WTC11 (cell line): Measurements from ENCODE around the gene GAS2L1. TPM values are rescaled to one million over a fixed set of nuclear protein-coding genes. Genes with fewer than 3 reads are reported as not detected.

Source experiments
- ATAC-seq: fragments of 200-7000 bp; cut with Tn5 transposase; 2 replicates; pipeline ENCODE4 v1.10.0; 2021; ENCODE audit warnings: mild to moderate bottlenecking, moderate library complexity
- CTCF ChIA-PET: fragments of 300-600 bp; sonication (Branson Sonifier 250); formaldehyde crosslinking; loops from one replicate; lab custom pipeline; 2021; ENCODE audit warnings: antibody characterized with exemption; lab: Charles Lee
- POLR2A ChIA-PET: fragments of 350-600 bp; sonication (Branson Sonifier 250); formaldehyde crosslinking; loops from one replicate; lab custom pipeline; 2021; ENCODE audit warnings: antibody characterized with exemption; lab: Charles Lee
- DNase-seq: peaks from one replicate; pipeline ENCODE4 v3.0.0; 2021; ENCODE audit warnings: low spot score
- H3K27ac Mint-ChIP-seq: 2 replicates; pipeline ENCODE4 v1.8.0; 2021; ENCODE audit warnings: mixed read lengths
- H3K27me3 Mint-ChIP-seq: 2 replicates; pipeline ENCODE4 v1.8.0; 2021; ENCODE audit warnings: low read depth, mild to moderate bottlenecking, moderate library complexity, mixed read lengths
- H3K36me3 Mint-ChIP-seq: 2 replicates; pipeline ENCODE4 v1.8.0; 2021; ENCODE audit warnings: mixed read lengths
- H3K4me1 Mint-ChIP-seq: 2 replicates; pipeline ENCODE4 v1.8.0; 2022; ENCODE audit warnings: mixed read lengths
- H3K4me3 Mint-ChIP-seq: 2 replicates; pipeline ENCODE4 v1.8.0; 2021; ENCODE audit warnings: mild to moderate bottlenecking, moderate library complexity, mixed read lengths
- H3K9me3 Mint-ChIP-seq: 2 replicates; pipeline ENCODE4 v1.8.0; 2021; ENCODE audit warnings: mixed read lengths
- ATF2 ChIP-seq: sonication (generic); formaldehyde crosslinking; IDR thresholded peaks from 2 replicates; pipeline ENCODE4 v1.8.1; 2022; ENCODE audit warnings: low read depth, missing genetic modification reagents, borderline replicate concordance
- CBFB ChIP-seq: sonication (generic); formaldehyde crosslinking; IDR thresholded peaks from 2 replicates; pipeline ENCODE4 v1.8.1; 2022; ENCODE audit warnings: mild to moderate bottlenecking, low read depth, missing genetic modification reagents
- EMX1 ChIP-seq: fragments of 250-450 bp; sonication (Bioruptor Pico); IDR thresholded peaks from 2 replicates; pipeline ENCODE4 v1.8.0; 2021; ENCODE audit warnings: mild to moderate bottlenecking
- ESRRA ChIP-seq: sonication (generic); formaldehyde crosslinking; IDR thresholded peaks from 2 replicates; pipeline ENCODE4 v1.8.1; 2022; ENCODE audit warnings: mild to moderate bottlenecking, missing genetic modification reagents, borderline replicate concordance
- ETV6 ChIP-seq: sonication (generic); formaldehyde crosslinking; IDR thresholded peaks from 2 replicates; pipeline ENCODE4 v1.8.1; 2022; ENCODE audit warnings: mild to moderate bottlenecking, missing genetic modification reagents
- FOXJ3 ChIP-seq: sonication (generic); formaldehyde crosslinking; IDR thresholded peaks from 2 replicates; pipeline ENCODE4 v1.9.0; 2021; ENCODE audit warnings: missing genetic modification reagents, mild to moderate bottlenecking, borderline replicate concordance
- GTF2I ChIP-seq: fragments of 250-450 bp; sonication (Bioruptor Pico); conservative IDR thresholded peaks from 2 replicates; pipeline ENCODE4 v1.4.0; 2021; ENCODE audit warnings: mild to moderate bottlenecking
- MAX ChIP-seq: sonication (generic); formaldehyde crosslinking; IDR thresholded peaks from 2 replicates; pipeline ENCODE4 v1.8.0; 2022; ENCODE audit warnings: mild to moderate bottlenecking, missing genetic modification reagents
- NFE2L1 ChIP-seq: sonication (generic); formaldehyde crosslinking; IDR thresholded peaks from 2 replicates; pipeline ENCODE4 v1.8.1; 2023; ENCODE audit warnings: missing genetic modification reagents
- NR2C2 ChIP-seq: sonication (generic); formaldehyde crosslinking; IDR thresholded peaks from 2 replicates; pipeline ENCODE4 v1.8.0; 2022; ENCODE audit warnings: mild to moderate bottlenecking, missing genetic modification reagents
- PRDM15 ChIP-seq: sonication (generic); formaldehyde crosslinking; IDR thresholded peaks from 2 replicates; pipeline ENCODE4 v1.8.0; 2022; ENCODE audit warnings: missing genetic modification reagents
- TEAD4 ChIP-seq: sonication (generic); formaldehyde crosslinking; IDR thresholded peaks from 2 replicates; pipeline ENCODE4 v1.8.0; 2022; ENCODE audit warnings: mild to moderate bottlenecking, missing genetic modification reagents
- TP53 ChIP-seq: sonication (generic); formaldehyde crosslinking; IDR thresholded peaks from 2 replicates; pipeline ENCODE4 v1.8.1; 2023; ENCODE audit warnings: mild to moderate bottlenecking, missing genetic modification reagents
- ZBTB43 ChIP-seq: sonication (generic); formaldehyde crosslinking; IDR thresholded peaks from 2 replicates; pipeline ENCODE4 v1.8.1; 2023; ENCODE audit warnings: mild to moderate bottlenecking, missing genetic modification reagents
- ZMAT4 ChIP-seq: fragments of 250-450 bp; sonication (Bioruptor Pico); IDR thresholded peaks from 2 replicates; pipeline ENCODE4 v1.9.0; 2021; ENCODE audit warnings: mild to moderate bottlenecking
- ZNF138 ChIP-seq: sonication (generic); formaldehyde crosslinking; conservative IDR thresholded peaks from 2 replicates; pipeline ENCODE4 v1.8.1; 2022; ENCODE audit warnings: mild to moderate bottlenecking, moderate library complexity, missing genetic modification reagents
- ZNF219 ChIP-seq: sonication (generic); formaldehyde crosslinking; IDR thresholded peaks from 2 replicates; pipeline ENCODE4 v1.8.0; 2023; ENCODE audit warnings: missing genetic modification reagents, mild to moderate bottlenecking, borderline replicate concordance
- ZNF232 ChIP-seq: sonication (generic); formaldehyde crosslinking; IDR thresholded peaks from 2 replicates; pipeline ENCODE4 v1.8.0; 2022; ENCODE audit warnings: mild to moderate bottlenecking, missing genetic modification reagents
- ZNF416 ChIP-seq: fragments of 250-450 bp; sonication (Bioruptor Pico); IDR thresholded peaks from 2 replicates; pipeline ENCODE4 v1.9.0; 2021; ENCODE audit warnings: mild to moderate bottlenecking, inconsistent platforms
- ZNF425 ChIP-seq: fragments of 250-450 bp; sonication (Bioruptor Pico); conservative IDR thresholded peaks from 2 replicates; pipeline ENCODE4 v1.9.0; 2021; ENCODE audit warnings: mild to moderate bottlenecking
- total RNA-seq: library from RNA; stranded (reverse); gene quantifications from 3 replicates; pipeline ENCODE4 v1.2.3, GENCODE V29; 2021

The GAS2L1 gene
- total RNA-seq, 1 experiment from 2014 or later: 19.9 TPM

GRCh38 chr22:29260031-29260560 is 46.4 kb upstream of the GAS2L1 start (continued):
- TF ChIP-seq ZNF425: no peak

- ATAC-seq (no peak), DNase-seq (no peak)
- Mint-ChIP-seq H3K4me3 (no peak overlapping the region), H3K9me3 (no peaks in the 10 kb centered on the region), H3K36me3 (peaks cover 3% of the 10 kb centered on the region; the same call in 1 of the 2 replicates), H3K4me1 (no peaks in the 10 kb centered on the region)
- POLR2A ChIA-PET: no interaction called here
- TF ChIP-seq ZNF425 (no peak), TEAD4 (CRISPR knock-in tag) (no peak), ZNF138 (no peak), NR2C2 (CRISPR knock-in tag) (no peak), ESRRA (CRISPR knock-in tag) (no peak), MAX (CRISPR knock-in tag) (no peak), ZNF219 (CRISPR knock-in tag) (no peak), FOXJ3 (CRISPR knock-in tag) (no peak), ETV6 (CRISPR knock-in tag) (no peak), ZBTB43 (CRISPR knock-in tag) (no peak), EMX1 (no peak), ZNF416 (CRISPR knock-in tag) (no peak), CBFB (CRISPR knock-in tag) (no peak)
- TF ChIP-seq, all 79 proteins: peak for 0
- Mint-ChIP-seq H3K27me3 (no peaks in the 10 kb centered on the region), H3K27ac (peak overlapping the region; percentile 63)
- CTCF ChIA-PET: interaction anchor here (0.8 to 9.0 kb wide), 3 partner anchors 15 to 106 kb away, joined by 3 to 52 read pairs (median 7); partner anchors contain the start of gene EMID1
Observed at GRCh38 chr22:29260601-29261315, 45.7 kb upstream of the GAS2L1 start.

GRCh38 chr22:29263791-29264276 is 42.6 kb upstream of the GAS2L1 start:
- no peak for ATAC-seq
- H3K27me3 Mint-ChIP-seq: peaks cover 4% of the 10 kb centered on the region
- peaks cover 9% of the 10 kb centered on the region for H3K4me1 Mint-ChIP-seq
- no peak overlapping the region for H3K27ac Mint-ChIP-seq
- H3K9me3 Mint-ChIP-seq: no peaks in the 10 kb centered on the region
- CTCF ChIA-PET: no interaction called here
- no peak overlapping the region for H3K4me3 Mint-ChIP-seq
- peaks cover 13% of the 10 kb centered on the region for H3K36me3 Mint-ChIP-seq
- POLR2A ChIA-PET: no interaction called here
- DNase-seq: no peak
- TF ChIP-seq ATF2 (CRISPR knock-in tag): no peak
- TF ChIP-seq TP53: no peak
- no peak for TF ChIP-seq ETV6 (CRISPR knock-in tag)
- TF ChIP-seq ZNF232 (CRISPR knock-in tag): no peak
- no peak for TF ChIP-seq PRDM15 (CRISPR knock-in tag)
- TF ChIP-seq TEAD4 (CRISPR knock-in tag): no peak
- TF ChIP-seq GTF2I (CRISPR knock-in tag): no peak
- no peak for TF ChIP-seq NFE2L1
- TF ChIP-seq ZMAT4 (CRISPR knock-in tag): no peak
